Neutrophil (primary cell): ENCODE results near the gene HOXC10.

Experiments used
- H3K27ac ChIP-seq: fragments of 200-600 bp; sonication (generic); 2 replicates; pipeline ENCODE4 v1.5.1; 2016; ENCODE audit warnings: mild to moderate bottlenecking, moderate library complexity
- H3K27me3 ChIP-seq: fragments of 200-600 bp; sonication (generic); 2 replicates; pipeline ENCODE4 v1.6.0; 2016; ENCODE audit warnings: mild to moderate bottlenecking
- H3K36me3 ChIP-seq: fragments of 200-600 bp; sonication (generic); 2 replicates; pipeline ENCODE4 v1.5.1; 2017
- H3K4me1 ChIP-seq, 2 experiments: fragments of 200-600 bp in 1 of 2; sonication (generic) in 1 of 2; 1 replicate in 1 of 2; 2 replicates in 1 of 2; pipeline versions ENCODE4 v1.5.1 to v1.6.1; 2013 to 2016; ENCODE audit warnings: low read depth in 1 of 2, low read length in 1 of 2, mild to moderate bottlenecking in 1 of 2, moderate library complexity in 1 of 2; ENCODE audit not compliant: control insufficient read depth in 1 of 2, insufficient read depth in 1 of 2
- H3K4me3 ChIP-seq, 2 experiments: fragments of 200-600 bp in 1 of 2; sonication (generic) in 1 of 2; 1 replicate in 1 of 2; 2 replicates in 1 of 2; pipeline ENCODE4 v1.5.1; 2013 to 2016; ENCODE audit warnings: low read depth in 1 of 2, low read length in 1 of 2, mild to moderate bottlenecking in 1 of 2, moderate library complexity in 1 of 2
- H3K9me3 ChIP-seq: fragments of 200-600 bp; sonication (generic); 2 replicates; pipeline ENCODE4 v1.5.1; 2016
- CTCF ChIP-seq: fragments of 200-600 bp; sonication (generic); IDR thresholded peaks from 2 replicates; pipeline ENCODE4 v1.5.1; 2016; ENCODE audit warnings: antibody characterized with exemption

HOXC10 gene

GRCh38 chr12:53949631-53950436 lies 35.1 kb upstream of the HOXC10 start:
- TF ChIP-seq CTCF: no peak
- H3K4me1 ChIP-seq: no peaks in the 10 kb centered on the region
- no peak overlapping the region for H3K27ac ChIP-seq
- no peak overlapping the region for H3K4me3 ChIP-seq
- no peaks in the 10 kb centered on the region for H3K9me3 ChIP-seq
- H3K27me3 ChIP-seq: peaks cover 100% of the 10 kb centered on the region
- no peaks in the 10 kb centered on the region for H3K36me3 ChIP-seq

DNA sequence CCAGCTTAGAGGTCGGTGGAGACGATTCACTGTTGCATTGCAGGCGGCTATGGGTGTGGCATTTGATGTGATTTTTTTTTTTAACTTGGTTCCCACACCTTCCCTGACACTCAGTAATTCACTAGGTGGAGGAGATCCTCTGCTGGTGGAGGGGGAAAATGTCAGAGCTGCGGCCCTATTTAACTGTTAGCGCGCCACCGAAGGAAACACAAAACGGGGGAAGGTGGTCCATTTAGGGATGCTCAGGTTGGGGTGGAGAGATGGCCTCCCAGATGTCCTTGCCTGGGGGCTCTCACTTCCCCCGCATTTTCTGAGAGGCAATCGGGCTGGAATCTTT lies 34.5 kb upstream of the HOXC10 start:
- TF ChIP-seq CTCF: no peak
- H3K27me3 ChIP-seq: peaks cover 100% of the 10 kb centered on the region
- no peaks in the 10 kb centered on the region for H3K4me1 ChIP-seq
- no peak overlapping the region for H3K27ac ChIP-seq
- H3K4me3 ChIP-seq: no peak overlapping the region
- no peaks in the 10 kb centered on the region for H3K9me3 ChIP-seq
- no peaks in the 10 kb centered on the region for H3K36me3 ChIP-seq

- Histone ChIP-seq H3K4me1 (no peaks in the 10 kb centered on the region), H3K27ac (no peak overlapping the region), H3K4me3 (no peak overlapping the region), H3K36me3 (no peaks in the 10 kb centered on the region), H3K27me3 (peaks cover 100% of the 10 kb centered on the region), H3K9me3 (no peaks in the 10 kb centered on the region)
- TF ChIP-seq CTCF: no peak
Measured at GRCh38 chr12:53950789-53951576, 34.0 kb upstream of the HOXC10 start.

DNA sequence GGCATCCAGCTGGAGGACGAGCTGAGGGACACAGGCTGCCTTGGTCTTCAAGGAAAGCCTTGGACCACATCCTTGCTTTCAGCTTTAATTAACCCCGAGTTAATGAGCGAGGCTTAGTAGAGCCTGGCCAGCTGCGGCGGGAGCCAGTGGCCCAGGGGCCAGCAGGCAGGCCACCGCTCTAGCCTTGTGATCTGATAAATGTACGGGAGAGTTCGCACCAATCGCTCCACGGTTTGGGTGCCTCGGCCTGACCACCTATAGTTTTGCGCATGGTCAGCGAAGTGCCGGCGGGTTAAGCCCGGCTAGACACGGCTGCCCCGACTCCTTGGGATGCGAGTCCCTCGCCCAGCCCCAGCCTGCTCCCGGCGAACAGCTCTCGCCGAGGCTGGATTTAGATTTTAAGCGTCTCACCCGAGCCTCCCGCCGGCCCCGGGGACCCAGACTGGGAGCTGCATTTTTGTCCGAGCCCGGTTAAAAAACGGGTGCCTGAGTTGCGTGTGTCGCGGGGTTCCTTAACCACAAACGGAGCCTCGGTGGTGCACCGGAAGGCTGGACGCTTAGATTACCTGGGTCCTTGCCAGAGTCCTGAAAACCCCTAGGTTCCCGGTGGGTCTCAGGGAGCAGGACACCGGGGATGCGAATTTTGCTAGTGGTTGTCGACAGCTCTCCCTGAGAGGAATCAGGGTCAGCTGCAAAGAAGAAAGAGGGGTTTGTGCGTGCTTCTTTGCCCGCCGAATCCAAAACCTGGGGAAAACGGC lies 33.2 kb upstream of the HOXC10 start:
- Histone ChIP-seq H3K36me3 (no peaks in the 10 kb centered on the region), H3K4me3 (no peak overlapping the region), H3K4me1 (no peaks in the 10 kb centered on the region), H3K27me3 (peaks cover 100% of the 10 kb centered on the region), H3K27ac (no peak overlapping the region), H3K9me3 (no peaks in the 10 kb centered on the region)
- no peak for TF ChIP-seq CTCF

- Histone ChIP-seq H3K4me1 (no peaks in the 10 kb centered on the region), H3K9me3 (no peaks in the 10 kb centered on the region), H3K27ac (no peak overlapping the region), H3K4me3 (no peak overlapping the region), H3K36me3 (no peaks in the 10 kb centered on the region), H3K27me3 (peaks cover 100% of the 10 kb centered on the region)
- TF ChIP-seq CTCF: no peak
Measured at GRCh38 chr12:53952335-53952694, 32.6 kb upstream of the HOXC10 start.
